Hypothalamus (tissue), 51 donors: ENCODE results near the gene CCNL2.
A peak's percentile ranks its signal among the peaks of the same experiment; 100 is the strongest.
"Not testable (repeated sequence)": the region's sequence is repeated elsewhere in the genome, so short reads cannot be mapped to it uniquely, and the experiment has no call there.

Experiments
- DNase-seq, 51 donors: peaks; one replicate each; lab custom pipeline; 2025; lab: John Stamatoyannopoulos, UW

CCNL2 gene

DNA sequence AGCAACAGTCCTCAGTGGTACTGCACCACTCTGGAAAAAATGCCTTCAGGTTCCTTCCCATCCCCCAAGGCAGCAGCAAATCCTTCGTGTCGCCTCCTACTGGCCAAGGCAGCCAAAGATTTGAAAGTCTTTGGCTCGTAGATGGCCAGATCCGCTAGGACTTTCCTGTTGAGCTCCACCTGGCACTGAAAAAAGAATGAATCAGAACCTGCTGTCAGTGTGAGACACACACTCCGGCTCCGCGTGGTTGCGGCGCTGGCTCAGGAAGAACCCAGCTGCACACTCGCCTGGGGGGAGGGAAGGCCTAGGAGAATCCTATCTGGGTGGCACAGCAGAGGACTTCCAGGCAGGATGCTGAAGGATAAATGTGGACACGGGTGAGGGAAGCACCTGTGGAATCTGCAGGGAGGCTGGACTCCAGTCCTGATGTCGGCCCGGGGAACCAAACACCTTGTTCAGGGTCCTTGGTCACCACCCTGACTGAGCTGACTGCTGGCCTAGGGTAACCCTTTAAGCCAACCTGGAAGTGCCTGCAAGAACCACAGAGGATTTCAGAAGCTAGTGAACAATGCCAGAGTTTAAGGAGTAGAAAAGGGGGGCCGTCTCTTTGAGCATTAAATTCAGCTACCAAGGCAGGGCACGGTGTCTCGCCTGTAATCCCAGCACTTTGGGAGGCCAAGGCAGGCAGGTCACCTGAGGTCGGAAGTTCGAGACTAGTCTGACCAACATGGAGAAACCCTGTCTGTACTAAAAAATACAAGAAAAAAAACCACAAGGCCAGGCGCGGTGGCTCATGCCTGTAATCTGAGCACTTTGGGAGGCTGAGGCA is 3.2 kb upstream of the CCNL2 start:
- peak in 1 of 51 donors; percentile 39 for DNase-seq

DNA sequence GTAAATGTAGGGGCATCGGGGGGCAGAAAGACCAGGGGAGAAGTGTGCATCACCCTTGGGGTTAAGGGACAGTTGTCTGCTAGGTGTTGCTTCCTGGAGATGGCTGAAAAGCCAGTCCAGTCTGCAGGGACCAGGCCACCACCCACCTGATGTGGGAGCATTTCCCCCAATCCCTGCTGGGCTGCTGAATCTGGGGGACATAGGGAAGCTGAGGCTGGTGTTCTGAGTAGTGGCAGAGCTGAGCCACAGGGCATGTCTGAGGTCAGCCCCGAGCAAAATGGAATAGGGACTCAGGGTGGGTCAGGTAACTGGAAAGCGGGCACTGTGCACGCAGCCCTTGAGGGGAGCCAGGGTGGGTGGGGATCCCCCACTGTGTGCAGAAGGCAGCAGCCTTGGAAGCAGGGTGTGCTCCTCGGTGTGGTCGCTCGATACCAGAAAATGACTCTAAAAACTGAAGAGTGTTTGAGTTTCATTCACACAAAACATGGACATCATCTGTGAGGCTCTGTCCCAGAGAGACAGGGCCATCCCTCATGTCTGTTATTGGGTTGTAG is 2.4 kb upstream of the CCNL2 start:
- no peak for DNase-seq

DNA sequence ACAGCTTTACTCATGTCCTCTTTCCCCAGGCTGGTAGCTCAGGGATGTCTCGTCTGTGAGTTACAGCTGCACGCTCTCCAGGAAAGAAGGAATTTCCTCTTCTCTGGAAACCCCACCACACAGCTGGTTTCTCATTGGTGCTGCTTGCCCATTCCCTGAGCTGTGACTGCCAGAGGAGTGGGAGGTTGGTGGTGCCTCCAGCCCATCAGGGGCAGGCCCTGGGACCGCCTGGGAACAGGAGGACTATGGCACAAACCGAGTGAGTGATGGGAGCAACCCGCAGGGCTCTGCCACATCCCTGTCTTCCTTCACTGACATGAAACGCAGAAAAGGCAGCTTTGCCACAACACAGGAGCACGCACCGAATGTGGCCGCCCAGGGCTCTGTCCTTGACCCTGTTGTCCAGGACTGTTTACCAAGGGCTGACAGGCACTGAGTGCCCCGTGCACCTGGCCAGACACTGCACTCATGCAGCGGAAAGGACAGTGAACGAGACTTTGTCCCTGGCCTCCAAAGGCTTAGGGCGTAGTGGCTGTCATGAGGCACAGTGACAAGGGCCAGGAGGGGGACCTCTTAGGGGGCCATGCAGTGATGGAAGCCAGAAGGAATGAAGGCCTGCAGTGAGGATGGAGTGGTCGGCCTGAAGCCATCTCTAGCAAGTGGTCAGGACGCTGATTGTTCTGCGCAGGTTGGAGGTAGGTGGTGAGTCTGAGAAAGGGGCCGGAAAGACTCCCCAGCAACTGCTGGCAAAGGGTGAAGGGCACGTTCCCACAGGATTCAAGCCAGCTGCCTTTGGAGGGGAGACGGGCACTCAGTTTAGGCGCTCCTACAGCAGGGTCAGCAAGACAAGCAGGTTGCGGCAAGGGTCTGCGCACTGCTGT is 1.7 kb upstream of the CCNL2 start:
- DNase-seq, result no peak

DNA sequence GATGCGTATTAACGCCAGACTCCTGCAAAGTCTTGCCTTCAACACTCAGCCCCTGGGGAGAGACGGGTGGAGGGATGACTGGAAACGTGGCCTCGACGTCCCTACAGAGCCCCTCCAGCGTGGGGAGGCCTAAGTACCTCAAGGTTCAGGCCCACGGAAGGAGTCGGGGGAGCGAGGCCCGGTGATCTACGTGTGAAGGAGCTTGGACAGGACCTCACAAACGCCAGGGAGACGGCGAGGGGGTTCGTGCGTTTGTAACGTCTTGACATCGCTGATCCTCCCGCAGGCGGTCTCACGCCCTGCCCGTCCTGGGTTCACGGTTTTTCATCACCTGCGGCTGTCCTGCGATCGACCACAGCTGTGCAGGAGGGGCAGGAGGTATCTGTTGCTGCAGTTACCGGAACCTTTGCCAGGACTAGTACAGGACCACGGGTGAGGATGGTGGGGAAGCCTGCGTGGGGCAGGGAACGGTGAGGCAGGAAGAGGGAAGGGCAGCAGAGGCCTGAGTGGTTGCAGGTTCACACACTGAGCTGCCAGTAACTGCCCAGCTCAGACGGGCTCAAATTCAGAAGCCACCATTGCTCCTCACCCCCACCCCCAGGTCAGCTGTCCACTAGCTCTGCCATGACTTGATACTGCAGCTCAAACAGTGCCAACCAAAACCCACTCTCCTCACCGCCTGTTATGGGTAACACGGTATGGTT is 889 bp upstream of the CCNL2 start:
- DNase-seq, result no peak

DNA sequence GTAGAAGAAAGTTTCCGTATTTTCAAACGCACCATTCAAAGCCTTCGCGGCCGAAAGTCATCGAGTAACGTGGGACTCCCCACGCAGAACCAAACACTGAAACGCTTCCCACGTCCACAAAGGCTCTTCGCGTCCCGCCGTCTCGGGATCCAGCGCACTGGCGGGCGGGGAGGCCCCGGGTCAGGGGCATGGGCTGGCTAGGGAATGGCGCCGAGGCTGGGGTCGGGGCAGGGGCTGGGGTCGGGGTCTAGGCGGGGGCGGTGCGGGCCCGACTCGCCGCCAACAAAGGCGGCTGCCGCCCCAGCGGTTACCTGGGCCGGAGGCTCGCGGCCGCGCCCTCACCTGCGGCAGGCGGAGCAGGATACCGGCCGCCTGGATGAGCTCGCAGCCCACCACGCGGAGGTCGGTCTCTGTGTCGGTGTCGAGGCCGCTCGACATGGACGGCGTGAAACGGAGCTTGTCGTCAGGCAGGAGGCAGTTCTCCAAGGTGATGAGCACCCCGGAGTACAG is 403 bp downstream of the CCNL2 start:
- no peak for DNase-seq

DNA sequence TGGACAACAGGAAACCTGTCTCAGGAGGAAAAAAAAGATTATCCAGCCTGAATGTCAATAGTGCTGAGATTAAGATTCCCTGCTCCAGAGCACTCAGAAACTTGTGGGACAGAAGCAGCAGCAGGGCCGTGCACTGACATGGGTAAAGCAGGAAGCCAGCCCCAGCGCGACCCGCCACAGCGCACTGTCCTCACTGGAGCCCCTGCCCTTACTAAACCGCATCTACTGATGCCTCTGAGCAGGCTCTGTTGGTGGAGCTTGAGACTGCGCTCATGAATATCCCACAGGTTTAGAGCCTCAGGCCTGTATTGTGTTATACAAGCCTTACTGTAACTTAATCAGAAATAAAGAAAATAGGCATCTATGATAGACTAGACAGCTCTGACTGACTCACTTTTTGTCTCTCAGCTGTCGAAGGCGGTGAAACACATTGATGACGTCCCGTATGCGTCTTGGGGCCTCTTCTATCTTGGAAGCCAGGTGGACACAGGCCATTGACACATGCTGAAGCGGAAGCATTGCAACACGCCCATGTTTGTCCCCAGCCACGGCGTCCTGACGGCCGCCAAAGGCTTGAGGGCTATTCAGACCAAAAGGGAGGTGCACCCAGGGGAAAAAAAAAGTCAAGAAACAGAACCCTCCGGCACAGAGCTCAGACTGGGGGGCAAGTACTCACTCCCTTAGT is 1.2 kb downstream of the CCNL2 start:
- no peak for DNase-seq

DNA sequence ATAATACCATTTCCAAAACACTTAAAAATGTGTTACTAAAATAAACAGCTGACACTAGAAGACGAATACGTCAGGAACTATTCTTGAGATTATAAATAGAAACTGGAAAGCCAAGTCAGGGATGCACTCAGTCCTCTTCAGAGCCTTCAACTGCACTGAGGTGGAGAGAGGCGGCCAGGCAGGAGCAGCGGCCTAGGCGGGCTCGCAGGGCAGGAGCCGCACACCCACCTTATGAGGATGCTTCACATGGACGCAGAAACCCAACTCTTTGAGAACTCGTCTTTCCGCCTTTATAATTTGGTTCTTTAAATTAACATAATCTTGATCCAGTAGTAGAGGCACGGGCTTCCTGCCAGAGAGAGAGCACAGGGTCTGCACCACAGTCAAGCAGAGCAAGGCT is 4.0 kb downstream of the CCNL2 start:
- DNase-seq, result no peak

DNA sequence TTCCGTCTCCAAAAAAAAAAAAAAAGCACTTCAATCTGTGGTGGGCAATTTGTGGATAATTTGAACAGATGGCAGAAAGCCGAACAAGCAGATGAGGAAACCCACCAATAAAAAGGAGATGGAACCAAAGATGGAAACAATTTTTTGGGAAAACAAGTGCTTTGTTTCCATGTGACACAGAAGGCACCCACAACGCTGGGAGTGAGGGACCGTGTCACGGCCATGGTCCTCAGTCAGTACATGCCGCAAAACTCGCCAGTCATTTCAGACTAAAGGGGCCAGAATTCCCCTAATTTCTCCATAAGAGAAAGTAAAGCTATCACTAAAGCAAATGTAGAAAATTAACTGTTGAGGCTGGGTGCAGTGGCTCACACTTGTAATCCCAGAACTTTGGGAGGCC is 5.0 kb downstream of the CCNL2 start:
- no peak for DNase-seq

DNA sequence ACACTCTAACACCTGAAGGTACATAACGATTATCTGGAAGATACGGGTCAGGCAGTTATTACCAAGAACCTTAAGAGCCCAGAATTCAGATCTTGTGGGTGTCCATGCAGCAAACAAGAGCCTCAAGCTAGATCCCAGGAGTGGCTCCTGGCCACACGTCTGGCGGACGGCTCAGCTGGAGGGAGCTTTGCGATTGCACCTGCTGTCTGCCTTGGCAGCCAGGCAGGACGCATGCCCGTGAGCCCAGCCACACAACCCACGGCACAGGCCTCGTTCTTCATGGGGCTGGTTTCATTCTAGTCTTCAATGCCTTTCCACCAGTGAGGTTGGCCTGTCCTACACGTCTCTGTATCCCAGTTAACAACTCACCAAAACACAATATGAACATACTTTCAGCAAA is 5.7 kb downstream of the CCNL2 start:
- no peak for DNase-seq

DNA sequence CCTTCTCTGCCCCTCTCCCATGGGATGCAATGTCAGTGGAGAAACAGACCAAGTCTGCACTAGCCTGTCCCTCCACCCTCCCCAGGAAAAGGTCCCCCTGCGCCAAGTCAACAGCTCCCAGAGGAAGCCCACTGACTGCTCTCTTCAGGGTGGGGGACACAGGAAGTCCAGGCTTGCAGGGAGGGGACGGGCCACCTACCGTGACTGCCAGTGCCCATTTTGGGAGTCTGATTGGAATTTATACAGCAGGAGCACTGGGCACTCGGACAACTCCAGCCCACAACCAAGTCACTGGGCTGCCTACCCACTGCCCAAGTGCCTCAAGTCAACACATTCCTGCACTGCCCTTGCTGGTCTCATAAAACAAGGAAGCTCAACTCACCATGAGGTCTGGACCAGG is 6.1 kb downstream of the CCNL2 start:
- no peak for DNase-seq

DNA sequence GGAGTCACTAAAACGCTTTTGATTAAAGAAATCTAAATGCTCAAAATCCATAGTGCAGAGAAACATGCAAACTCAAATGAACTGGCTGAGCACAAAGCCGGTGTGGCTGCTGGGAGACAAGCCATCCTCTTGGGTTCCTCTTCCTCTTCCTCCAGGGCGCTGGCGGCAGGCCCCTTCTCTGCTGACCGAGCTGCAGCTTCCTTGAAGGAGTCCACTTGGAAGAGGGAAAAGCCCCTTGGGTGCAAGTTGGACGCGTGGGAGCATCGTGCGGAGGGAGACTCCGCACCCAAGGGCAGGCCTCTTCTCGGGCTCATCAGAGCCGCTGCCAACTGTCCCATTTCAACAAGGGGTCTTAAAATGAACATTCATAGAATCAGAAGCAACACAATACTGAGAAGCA is 7.9 kb downstream of the CCNL2 start:
- DNase-seq, result no peak

DNA sequence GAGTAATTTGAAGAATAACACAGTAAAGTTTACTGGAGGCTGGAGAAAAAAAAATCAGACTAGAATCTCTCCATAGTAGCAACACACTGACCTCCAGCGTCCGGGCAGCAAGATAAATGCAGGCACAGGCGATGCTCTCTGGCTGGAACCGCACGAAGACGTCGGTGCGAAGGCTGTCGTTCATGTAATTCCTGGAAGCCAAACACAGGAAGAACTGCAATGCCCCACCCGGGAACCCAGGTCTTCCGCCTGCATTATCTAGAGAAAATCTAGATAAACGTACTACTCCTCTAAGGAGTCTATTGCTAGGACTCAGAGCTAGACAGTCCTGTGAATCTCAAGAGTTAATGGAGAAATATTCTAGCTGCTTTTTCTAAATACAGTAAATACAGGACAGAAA is 8.5 kb downstream of the CCNL2 start:
- no peak for DNase-seq

DNA sequence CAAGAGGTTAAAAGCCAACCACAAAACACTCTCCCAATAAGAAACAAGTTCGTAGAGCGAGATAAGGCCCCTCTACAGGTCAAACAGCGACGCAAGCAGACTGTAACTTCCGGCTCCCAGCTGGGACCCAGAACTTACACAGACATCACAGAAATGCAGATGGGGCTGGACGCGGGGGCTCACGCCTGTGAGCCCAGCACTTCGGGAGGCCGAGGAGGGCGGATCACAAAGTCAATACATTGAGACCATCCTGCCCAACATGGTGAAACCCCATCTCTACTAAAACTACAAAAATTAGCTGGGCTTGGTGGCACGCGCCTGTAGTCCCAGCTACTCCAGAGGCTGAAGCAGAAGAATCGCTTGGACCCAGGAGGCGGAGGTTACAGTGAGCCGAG is 11.1 kb downstream of the CCNL2 start:
- no peak for DNase-seq

DNA sequence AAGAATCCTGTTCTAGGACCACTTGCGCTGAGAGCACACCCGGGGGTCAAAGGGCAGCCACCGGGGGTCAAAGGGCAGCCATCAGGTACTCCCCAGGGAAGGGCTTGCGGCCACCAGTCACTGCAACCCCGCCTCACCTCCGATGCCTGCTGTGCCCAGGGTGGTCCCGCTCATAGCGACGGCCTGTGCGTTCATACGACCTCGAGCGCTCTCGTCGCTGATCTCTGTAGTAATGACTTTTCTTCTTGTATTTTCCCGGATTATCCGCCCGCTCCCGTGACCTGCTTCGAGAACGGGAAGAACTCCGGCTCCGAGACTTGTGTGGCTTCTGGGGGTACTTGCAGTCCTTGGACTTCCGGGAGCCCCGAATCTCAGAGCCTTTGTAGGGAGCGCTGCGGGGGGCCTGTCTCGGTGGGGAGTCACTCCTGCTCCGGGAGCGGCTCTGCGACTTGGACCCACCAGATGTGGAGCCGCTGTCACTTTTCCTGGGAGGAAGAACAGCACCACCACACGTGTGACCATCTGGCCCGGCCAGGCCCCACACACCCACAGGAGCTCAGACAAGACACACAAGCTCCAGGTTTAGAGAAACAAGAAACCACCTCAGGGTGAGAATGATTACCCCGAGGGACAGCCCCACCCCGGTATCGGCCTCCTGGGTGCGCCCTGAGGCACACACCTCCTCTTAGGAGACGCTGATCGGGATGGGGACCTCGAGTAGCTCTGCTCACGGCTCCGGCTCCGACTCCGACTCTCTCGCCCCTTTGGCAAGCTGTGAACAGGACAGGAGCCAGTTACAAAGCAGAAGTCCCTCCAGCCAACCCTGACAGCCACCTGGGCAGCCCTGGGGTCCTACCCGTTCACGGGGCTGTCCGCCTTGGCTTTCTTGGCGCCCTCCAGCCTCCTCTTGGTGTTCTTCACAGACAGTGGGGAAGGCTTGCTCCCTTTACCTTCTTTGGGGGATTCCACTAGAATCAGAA is 11.7 kb downstream of the CCNL2 start:
- DNase-seq, result no peak

DNA sequence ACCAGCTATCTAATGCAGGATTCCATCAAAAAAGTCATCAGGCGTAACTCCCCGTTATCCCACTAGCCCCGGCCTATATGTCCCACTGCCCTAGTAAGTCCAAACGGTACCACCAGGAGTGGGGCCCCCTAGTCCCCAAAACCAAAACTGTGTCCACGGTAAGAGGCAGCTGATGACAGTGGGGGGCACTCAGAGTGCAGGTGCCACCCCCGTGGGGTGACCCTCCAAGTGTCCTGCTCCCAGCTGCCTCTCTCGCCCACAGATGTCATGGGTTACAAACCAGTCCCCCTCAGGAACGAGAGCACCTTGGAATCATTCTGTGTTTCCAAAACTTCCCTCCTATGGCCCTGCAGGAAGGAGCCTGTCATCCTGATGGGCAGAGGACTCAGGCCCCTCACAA is 13.2 kb downstream of the CCNL2 start:
- DNase-seq, result no peak

DNA sequence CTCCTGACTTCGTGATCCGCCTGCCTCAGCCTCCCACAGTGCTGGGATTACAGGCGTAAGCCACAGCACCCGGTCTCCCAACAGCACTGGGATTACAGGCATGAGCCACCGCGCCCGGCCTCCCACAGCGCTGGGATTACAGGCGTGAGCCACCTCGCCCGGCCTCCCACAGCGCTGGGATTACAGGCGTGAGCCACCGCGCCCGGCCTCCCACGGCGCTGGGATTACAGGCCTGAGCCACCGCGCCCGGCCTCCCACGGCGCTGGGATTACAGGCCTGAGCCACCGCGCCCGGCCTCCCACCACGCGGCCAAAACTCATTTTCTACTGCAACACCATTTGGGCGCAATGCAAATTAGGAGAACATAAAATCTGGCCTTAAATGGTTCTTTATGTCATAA is 13.8 kb downstream of the CCNL2 start:
- DNase-seq, result not testable (repeated sequence)

DNA sequence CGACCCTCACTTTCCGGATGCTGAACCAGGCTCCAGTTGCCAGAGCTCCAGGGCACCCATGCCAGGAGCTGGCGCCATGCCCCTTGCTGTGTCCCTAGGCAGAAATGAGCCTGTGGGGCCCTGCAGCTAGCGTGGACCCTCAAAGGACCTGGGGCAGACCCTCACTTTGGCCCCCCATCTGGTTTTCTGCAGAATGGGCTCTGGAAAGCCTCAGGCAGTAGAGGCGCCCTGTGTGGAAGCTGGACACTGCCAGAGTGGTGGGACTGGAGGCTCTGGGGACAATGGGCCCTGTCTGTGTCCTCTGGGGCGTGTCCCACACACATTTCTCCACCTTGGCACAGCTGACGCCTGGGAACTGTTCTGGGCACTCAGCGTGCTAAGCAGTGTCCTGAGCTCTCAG is 17.8 kb downstream of the CCNL2 start:
- no peak for DNase-seq

DNA sequence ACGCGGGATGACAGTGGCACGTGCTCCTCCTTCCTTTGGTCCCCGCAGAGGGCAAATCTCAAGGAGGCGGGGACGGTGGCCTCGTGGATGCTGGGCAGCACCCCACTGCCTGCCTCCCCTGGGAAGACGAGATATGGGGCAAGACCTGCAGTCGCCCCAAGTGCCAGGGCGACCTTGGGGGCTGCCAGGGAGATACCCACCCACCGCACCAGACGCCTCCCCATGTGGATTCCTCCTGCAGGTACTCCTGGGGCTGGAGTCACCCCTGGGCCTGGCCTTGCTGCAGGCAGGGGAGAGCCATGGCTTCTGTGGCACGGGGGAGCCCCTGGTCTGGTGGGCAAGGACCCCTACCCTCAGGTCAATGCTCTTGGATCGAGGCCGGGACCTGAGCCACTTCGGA is 18.3 kb downstream of the CCNL2 start:
- DNase-seq, result no peak
